ENCODE data around the gene TSC22D4. TPM values are rescaled to one million over a fixed set of nuclear protein-coding genes. Genes with fewer than 3 reads are reported as not detected.

The TSC22D4 gene
- total and polyA plus RNA-seq, 9 of the 15 experiments (the other 6 are each of a cell fraction or from before 2014, with no cell fraction given): 0.37 to 107 (median 28.7) TPM

GRCh38 chr7:100476903-100477870 lies 1.8 kb downstream of the TSC22D4 start (continued):
- TF ChIP-seq, protein P1, sequence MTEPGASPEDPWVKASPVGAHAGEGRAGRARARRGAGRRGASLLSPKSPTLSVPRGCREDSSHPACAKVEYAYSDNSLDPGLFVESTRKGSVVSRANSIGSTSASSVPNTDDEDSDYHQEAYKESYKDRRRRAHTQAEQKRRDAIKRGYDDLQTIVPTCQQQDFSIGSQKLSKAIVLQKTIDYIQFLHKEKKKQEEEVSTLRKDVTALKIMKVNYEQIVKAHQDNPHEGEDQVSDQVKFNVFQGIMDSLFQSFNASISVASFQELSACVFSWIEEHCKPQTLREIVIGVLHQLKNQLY (CRISPR knock-in tag; conservative IDR thresholded peaks at IDR 0.05): no peak
- TF ChIP-seq CTBP1 (IDR thresholded peaks at IDR 0.05; ENCODE audit: borderline replicate concordance) (peak; percentile 77; the same call in 1 of the 2 replicates), KLF13 (tag; IDR thresholded peaks at IDR 0.05; ENCODE audit: borderline replicate concordance, low read depth) (peak; percentile 68; the same call in 1 of the 2 replicates), SFPQ (IDR thresholded peaks at IDR 0.05; ENCODE audit: low read depth, low read length) (no peak), POLR3G (IDR thresholded peaks at IDR 0.05; ENCODE audit: extremely low read depth, insufficient read length, insufficient replicate concordance) (no peak), XRCC3 (IDR thresholded peaks at IDR 0.05) (no peak), TEAD4 (IDR thresholded peaks at IDR 0.05; ENCODE audit: low read length) (peak; percentile 14; the same call in 1 of the 2 replicates), TEAD4 (CRISPR knock-in tag; IDR thresholded peaks at IDR 0.05; ENCODE audit: borderline replicate concordance) (no peak), PATZ1 (CRISPR knock-in tag; IDR thresholded peaks at IDR 0.05; ENCODE audit: borderline replicate concordance) (no peak), SRF (CRISPR knock-in tag; IDR thresholded peaks at IDR 0.05) (no peak), PRMT5 (CRISPR knock-in tag; IDR thresholded peaks at IDR 0.05) (no peak), NCOA6 (IDR thresholded peaks at IDR 0.05) (no peak), RNF2 (IDR thresholded peaks at IDR 0.05) (no peak), MTA1 (IDR thresholded peaks at IDR 0.05; ENCODE audit: borderline replicate concordance) (no peak), KAT7 (CRISPR knock-in tag; IDR thresholded peaks at IDR 0.05; ENCODE audit: borderline replicate concordance) (0 out of 2 replicates have a peak, but pooled peaks have one; percentile 15), MCM5 (IDR thresholded peaks at IDR 0.05; ENCODE audit: low read depth) (no peak)
- TF ChIP-seq, protein P2, sequence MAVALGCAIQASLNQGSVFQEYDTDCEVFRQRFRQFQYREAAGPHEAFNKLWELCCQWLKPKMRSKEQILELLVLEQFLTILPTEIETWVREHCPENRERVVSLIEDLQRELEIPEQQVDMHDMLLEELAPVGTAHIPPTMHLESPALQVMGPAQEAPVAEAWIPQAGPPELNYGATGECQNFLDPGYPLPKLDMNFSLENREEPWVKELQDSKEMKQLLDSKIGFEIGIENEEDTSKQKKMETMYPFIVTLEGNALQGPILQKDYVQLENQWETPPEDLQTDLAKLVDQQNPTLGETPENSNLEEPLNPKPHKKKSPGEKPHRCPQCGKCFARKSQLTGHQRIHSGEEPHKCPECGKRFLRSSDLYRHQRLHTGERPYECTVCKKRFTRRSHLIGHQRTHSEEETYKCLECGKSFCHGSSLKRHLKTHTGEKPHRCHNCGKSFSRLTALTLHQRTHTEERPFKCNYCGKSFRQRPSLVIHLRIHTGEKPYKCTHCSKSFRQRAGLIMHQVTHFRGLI (CRISPR knock-in tag; IDR thresholded peaks at IDR 0.05): no peak
- TF ChIP-seq, protein P3, sequence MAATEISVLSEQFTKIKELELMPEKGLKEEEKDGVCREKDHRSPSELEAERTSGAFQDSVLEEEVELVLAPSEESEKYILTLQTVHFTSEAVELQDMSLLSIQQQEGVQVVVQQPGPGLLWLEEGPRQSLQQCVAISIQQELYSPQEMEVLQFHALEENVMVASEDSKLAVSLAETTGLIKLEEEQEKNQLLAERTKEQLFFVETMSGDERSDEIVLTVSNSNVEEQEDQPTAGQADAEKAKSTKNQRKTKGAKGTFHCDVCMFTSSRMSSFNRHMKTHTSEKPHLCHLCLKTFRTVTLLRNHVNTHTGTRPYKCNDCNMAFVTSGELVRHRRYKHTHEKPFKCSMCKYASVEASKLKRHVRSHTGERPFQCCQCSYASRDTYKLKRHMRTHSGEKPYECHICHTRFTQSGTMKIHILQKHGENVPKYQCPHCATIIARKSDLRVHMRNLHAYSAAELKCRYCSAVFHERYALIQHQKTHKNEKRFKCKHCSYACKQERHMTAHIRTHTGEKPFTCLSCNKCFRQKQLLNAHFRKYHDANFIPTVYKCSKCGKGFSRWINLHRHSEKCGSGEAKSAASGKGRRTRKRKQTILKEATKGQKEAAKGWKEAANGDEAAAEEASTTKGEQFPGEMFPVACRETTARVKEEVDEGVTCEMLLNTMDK (IDR thresholded peaks at IDR 0.05; ENCODE audit: borderline replicate concordance, insufficient read depth, low read depth, low read length, poor library complexity, severe bottlenecking): peak; percentile 80

Data from K562 (cell line).